Measurements from ENCODE around the gene PLRG1. TPM values are rescaled to one million over a fixed set of nuclear protein-coding genes. Genes with fewer than 3 reads are reported as not detected.

Gene PLRG1
- total RNA-seq, 3 donors from 2014 or later = 58.1 to 69.4 (median 63.1) TPM

DNA sequence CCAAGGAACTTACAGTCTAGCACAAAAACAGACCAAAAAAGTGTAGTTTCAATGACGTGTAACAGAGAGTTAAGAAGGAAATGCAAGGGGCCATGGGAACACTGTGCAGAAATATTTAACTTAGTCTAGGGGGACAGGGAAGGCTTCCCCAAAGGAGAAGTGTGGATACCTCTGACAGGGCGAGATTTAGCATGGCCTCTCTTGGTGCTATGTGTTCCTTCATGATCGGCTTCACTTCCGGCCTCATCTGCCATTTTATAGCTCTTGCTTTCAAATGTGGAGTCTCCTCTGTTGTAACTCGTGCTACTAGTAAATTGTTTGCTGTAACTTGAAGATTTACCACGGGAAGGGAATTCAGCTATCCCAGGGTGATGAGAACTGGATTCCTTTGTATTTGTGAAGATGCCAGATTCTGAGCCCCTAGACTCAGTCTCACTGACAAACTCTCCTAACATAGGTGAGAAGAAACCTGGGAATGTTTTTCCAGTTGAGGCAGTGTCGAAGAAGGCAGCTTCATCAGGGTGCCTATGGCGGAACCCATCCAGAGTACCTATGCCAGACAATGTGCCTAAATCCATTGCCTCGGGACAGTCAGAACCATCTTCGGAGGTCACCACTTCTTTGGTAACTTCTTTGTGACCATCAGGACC, 35.3 kb upstream of the PLRG1 start:
- no peak for ATAC-seq

DNA sequence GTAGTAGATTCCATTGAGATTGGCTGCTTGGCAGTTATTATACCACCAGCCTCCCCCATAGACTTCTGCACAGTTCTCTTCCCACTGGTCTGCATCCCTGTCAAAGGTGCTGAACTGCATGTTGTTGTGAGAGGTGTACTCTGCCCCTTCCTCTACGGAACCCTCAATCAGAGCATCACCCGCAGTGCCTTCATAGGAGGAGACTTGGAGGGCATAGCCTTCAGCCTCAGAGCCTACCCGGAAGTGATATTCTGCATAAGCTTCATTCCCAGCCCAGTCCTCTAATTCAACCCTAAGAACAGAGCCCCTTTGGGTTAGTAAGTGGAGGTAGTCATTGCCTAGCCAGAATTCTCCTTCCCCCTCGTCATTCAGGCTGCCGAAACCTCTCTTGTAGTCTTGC, 34.1 kb upstream of the PLRG1 start:
- no peak for ATAC-seq
- DNase-seq = no peak
- Histone ChIP-seq H3K36me3 (ENCODE audit: low read depth) (no peaks in the 10 kb centered on the region), H3K4me3 (no peak overlapping the region), H3K9me3 (no peaks in the 10 kb centered on the region), H3K4me1 (ENCODE audit: low read depth) (no peaks in the 10 kb centered on the region)
- intact Hi-C loops (cut with DNase I, micrococcal nuclease) = no loop called here
- TF ChIP-seq, protein P1, sequence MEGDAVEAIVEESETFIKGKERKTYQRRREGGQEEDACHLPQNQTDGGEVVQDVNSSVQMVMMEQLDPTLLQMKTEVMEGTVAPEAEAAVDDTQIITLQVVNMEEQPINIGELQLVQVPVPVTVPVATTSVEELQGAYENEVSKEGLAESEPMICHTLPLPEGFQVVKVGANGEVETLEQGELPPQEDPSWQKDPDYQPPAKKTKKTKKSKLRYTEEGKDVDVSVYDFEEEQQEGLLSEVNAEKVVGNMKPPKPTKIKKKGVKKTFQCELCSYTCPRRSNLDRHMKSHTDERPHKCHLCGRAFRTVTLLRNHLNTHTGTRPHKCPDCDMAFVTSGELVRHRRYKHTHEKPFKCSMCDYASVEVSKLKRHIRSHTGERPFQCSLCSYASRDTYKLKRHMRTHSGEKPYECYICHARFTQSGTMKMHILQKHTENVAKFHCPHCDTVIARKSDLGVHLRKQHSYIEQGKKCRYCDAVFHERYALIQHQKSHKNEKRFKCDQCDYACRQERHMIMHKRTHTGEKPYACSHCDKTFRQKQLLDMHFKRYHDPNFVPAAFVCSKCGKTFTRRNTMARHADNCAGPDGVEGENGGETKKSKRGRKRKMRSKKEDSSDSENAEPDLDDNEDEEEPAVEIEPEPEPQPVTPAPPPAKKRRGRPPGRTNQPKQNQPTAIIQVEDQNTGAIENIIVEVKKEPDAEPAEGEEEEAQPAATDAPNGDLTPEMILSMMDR (IDR thresholded peaks at IDR 0.05) = no peak

More for the DNA sequence above, 35.3 kb upstream of the PLRG1 start:
- no peaks in the 10 kb centered on the region for H3K9me3 ChIP-seq
- intact Hi-C loops (cut with DNase I, micrococcal nuclease) = no loop called here
- no peak overlapping the region for H3K4me3 ChIP-seq
- DNase-seq = no peak
- TF ChIP-seq, protein P1 (IDR thresholded peaks at IDR 0.05) = no peak
- peaks cover 4% of the 10 kb centered on the region for H3K4me1 ChIP-seq (ENCODE audit: low read depth)
- H3K36me3 ChIP-seq (ENCODE audit: low read depth) = no peaks in the 10 kb centered on the region

DNA sequence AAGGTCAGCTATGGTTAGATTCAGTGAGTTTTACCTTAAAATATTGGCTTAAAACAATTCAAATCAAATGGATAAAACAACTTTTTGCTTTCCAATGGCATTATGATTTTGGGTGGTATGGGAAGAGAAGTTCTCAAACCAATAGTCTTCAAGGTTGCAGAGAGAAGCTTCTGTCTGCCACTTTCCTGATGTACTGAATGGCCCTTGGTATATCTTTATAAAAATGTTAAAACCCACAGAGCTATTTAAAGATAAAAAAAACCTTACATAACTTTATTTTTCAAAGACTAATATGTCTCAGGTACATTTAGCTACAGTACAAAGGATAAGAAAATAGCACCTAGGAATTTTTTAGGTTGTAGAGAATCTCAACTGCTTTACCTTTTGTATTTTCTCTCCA, 33.5 kb upstream of the PLRG1 start:
- no peaks in the 10 kb centered on the region for H3K4me1 ChIP-seq (ENCODE audit: low read depth)
- intact Hi-C loops (cut with DNase I, micrococcal nuclease) = no loop called here
- H3K4me3 ChIP-seq = no peak overlapping the region
- no peaks in the 10 kb centered on the region for H3K9me3 ChIP-seq
- DNase-seq = no peak
- no peak for ATAC-seq
- H3K36me3 ChIP-seq (ENCODE audit: low read depth) = no peaks in the 10 kb centered on the region
- TF ChIP-seq, protein P1 (IDR thresholded peaks at IDR 0.05) = no peak

DNA sequence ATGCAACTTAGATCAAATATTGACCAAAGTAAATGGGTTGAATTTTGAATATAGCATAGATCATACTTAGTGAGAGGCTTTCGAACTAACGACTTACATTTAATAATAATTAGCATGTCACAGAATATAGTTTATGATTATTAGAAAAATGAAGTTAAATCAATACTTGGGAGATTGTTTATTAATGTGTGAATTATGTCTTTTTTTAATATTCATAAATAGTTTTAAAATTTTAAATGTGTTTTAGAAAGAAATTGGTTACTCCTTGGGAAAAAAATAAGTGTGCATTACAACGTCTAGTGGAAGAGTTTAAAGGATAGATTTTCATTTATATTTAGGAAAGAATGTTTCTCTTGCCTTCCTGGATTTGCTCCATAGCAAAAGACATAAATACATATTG, 33.0 kb upstream of the PLRG1 start:
- TF ChIP-seq, protein P1 (IDR thresholded peaks at IDR 0.05) = no peak
- intact Hi-C loops (cut with DNase I, micrococcal nuclease) = no loop called here
- no peak for ATAC-seq
- no peak for DNase-seq
- H3K36me3 ChIP-seq (ENCODE audit: low read depth) = no peaks in the 10 kb centered on the region
- no peak overlapping the region for H3K4me3 ChIP-seq
- H3K9me3 ChIP-seq = no peaks in the 10 kb centered on the region
- no peaks in the 10 kb centered on the region for H3K4me1 ChIP-seq (ENCODE audit: low read depth)

DNA sequence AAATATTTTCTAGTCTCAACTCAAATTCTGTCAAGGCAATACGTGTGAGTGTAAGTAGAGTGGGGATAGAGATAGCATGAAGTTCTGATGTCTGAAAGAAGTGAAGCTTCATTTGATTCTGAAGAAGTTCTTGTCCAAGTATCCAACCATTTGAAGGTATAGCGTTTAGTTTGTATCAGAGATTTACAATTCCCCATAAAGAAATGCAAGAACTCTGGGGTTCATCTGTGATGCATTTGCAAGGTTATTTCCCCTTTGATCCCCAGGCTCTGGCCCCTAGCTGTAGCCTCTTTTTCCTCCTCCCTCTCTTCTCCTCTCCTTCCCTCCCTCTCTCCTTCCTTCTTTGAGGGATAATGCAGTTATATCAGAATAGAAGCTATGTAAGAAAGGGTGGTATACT, 32.5 kb upstream of the PLRG1 start:
- no peaks in the 10 kb centered on the region for H3K4me1 ChIP-seq (ENCODE audit: low read depth)
- TF ChIP-seq, protein P1 (IDR thresholded peaks at IDR 0.05) = no peak
- H3K9me3 ChIP-seq = no peaks in the 10 kb centered on the region
- no peak overlapping the region for H3K4me3 ChIP-seq
- intact Hi-C loops (cut with DNase I, micrococcal nuclease) = no loop called here
- ATAC-seq (no peak), DNase-seq (no peak)
- no peaks in the 10 kb centered on the region for H3K36me3 ChIP-seq (ENCODE audit: low read depth)

DNA sequence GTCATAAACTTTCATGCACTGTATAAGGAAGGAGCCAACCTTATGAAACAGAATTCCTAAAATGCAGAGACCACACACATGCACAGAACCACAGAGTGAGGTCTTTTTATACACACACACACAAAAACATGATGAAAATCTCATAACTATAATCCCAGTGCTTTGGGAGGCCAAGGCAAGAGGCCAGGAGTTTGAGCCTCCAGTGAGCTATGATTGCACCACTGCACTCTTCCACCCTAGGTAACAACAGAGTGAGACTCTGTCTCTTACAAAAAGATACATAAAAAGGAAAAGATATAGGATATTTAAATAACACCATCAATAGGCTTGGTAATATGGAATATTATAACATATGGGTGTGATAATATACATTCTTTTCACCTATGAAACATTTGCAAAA, 29.7 kb upstream of the PLRG1 start:
- Histone ChIP-seq H3K4me1 (ENCODE audit: low read depth) (no peaks in the 10 kb centered on the region), H3K36me3 (ENCODE audit: low read depth) (no peaks in the 10 kb centered on the region), H3K4me3 (no peak overlapping the region), H3K9me3 (no peaks in the 10 kb centered on the region)
- ATAC-seq (no peak), DNase-seq (no peak)
- TF ChIP-seq, protein P1 (IDR thresholded peaks at IDR 0.05) = no peak
- intact Hi-C loops (cut with DNase I, micrococcal nuclease) = no loop called here

Measured in mucosa of descending colon (tissue), 3 donors.